ENCODE measurements around the gene SMURF2. TPM values are rescaled to one million over a fixed set of nuclear protein-coding genes. Genes with fewer than 3 reads are reported as not detected.

SMURF2 gene
- total RNA-seq, 4 donors from 2014 or later: 18.2 to 28.0 (median 21.3) TPM

DNA sequence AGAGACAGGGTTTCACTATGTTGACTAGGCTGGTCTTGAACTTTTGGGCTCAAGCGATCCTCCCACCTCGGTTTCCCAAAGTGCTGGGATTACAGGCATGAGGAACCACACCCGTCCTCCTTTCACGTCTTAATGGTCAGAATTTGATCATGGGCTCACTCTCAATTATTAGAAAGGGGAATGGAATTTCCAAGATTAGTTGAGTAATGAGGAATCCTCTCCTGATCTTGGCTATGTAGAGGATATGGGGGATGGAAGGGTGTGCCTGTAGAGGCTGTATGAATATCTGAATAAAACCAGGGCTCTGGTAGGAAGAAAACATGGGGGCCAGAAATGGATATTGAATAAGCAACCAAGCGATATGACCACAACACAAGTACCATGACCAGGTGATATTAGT is 25.9 kb upstream of the SMURF2 start:
- Histone ChIP-seq H3K4me1 (peaks cover 0 to 10% (median 0%) of the 10 kb centered on the region in 4 donors), H3K27ac (no peak overlapping the region), H3K4me3 (no peak overlapping the region), H3K27me3 (no peaks in the 10 kb centered on the region), H3K36me3 (no peaks in the 10 kb centered on the region), H3K9me3 (no peaks in the 10 kb centered on the region)
- no peak for TF ChIP-seq EP300 (IDR thresholded peaks at IDR 0.05)
- TF ChIP-seq, protein P1, sequence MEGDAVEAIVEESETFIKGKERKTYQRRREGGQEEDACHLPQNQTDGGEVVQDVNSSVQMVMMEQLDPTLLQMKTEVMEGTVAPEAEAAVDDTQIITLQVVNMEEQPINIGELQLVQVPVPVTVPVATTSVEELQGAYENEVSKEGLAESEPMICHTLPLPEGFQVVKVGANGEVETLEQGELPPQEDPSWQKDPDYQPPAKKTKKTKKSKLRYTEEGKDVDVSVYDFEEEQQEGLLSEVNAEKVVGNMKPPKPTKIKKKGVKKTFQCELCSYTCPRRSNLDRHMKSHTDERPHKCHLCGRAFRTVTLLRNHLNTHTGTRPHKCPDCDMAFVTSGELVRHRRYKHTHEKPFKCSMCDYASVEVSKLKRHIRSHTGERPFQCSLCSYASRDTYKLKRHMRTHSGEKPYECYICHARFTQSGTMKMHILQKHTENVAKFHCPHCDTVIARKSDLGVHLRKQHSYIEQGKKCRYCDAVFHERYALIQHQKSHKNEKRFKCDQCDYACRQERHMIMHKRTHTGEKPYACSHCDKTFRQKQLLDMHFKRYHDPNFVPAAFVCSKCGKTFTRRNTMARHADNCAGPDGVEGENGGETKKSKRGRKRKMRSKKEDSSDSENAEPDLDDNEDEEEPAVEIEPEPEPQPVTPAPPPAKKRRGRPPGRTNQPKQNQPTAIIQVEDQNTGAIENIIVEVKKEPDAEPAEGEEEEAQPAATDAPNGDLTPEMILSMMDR (IDR thresholded peaks at IDR 0.05): no peak
- no peak for DNase-seq (ENCODE audit: low spot score in 2 of 2)
- WGBS, 2 donors: 84 to 91% methylated on average over 5 of the region's 5 CpGs

DNA sequence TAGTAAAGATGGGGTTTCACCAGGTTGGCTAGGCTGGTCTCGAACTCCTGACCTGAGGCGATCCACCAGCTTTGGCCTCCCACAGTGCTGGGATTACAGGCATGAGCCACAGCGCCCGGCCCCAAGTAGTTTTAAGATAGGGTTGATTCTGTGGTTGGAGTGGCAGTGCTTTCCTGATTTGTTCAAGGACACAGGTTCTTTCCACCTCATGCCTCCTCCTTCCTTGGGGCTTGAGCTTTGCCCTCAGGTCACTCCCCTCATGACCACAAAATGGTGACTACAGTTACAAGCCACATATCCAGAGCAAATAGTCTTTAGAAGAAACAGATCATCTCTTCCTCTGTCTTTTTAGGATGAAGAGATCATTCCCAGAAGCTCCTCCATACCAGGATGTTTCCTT is 25.3 kb upstream of the SMURF2 start:
- Histone ChIP-seq H3K36me3 (no peaks in the 10 kb centered on the region), H3K9me3 (no peaks in the 10 kb centered on the region), H3K4me1 (peaks cover 0 to 8% (median 0%) of the 10 kb centered on the region in 4 donors), H3K4me3 (no peak overlapping the region), H3K27ac (no peak overlapping the region), H3K27me3 (no peaks in the 10 kb centered on the region)
- WGBS, 2 donors: 97 to 98% methylated on average over 4 of the region's 4 CpGs
- DNase-seq (ENCODE audit: low spot score in 2 of 2): no peak
- TF ChIP-seq, protein P1 (IDR thresholded peaks at IDR 0.05): no peak
- TF ChIP-seq EP300 (IDR thresholded peaks at IDR 0.05): no peak
- no peak for TF ChIP-seq POLR2A (IDR thresholded peaks at IDR 0.05)

DNA sequence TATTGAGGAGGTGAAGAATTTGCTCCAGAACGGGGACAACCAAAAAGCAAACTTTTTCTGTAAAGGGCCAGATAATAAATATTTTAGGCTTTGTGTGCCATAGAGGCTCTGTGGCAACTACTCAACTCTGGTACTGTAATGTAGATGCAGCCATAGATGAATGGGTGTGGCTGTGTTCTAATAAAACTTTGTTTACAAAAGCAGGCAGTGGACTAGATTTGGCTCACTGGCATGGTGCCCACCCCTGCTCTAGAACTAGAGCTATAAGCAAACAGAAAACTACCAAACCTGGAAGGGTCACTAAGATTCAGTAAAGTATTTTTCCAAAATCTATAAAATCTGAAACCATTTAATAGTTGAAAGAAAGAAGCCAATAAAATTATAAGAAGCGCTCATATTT is 24.6 kb upstream of the SMURF2 start:
- no peak for DNase-seq (ENCODE audit: low spot score in 2 of 2)
- Histone ChIP-seq H3K27ac (no peak overlapping the region), H3K36me3 (no peaks in the 10 kb centered on the region), H3K9me3 (no peaks in the 10 kb centered on the region), H3K27me3 (no peaks in the 10 kb centered on the region), H3K4me1 (peaks cover 0 to 1% (median 0%) of the 10 kb centered on the region in 4 donors), H3K4me3 (no peak overlapping the region)
- TF ChIP-seq EP300 (IDR thresholded peaks at IDR 0.05) (no peak), POLR2A (IDR thresholded peaks at IDR 0.05) (no peak)
- TF ChIP-seq, protein P1 (IDR thresholded peaks at IDR 0.05): no peak
- 89 to 95% methylated on average over 2 of the region's 2 CpGs for WGBS, 2 donors

DNA sequence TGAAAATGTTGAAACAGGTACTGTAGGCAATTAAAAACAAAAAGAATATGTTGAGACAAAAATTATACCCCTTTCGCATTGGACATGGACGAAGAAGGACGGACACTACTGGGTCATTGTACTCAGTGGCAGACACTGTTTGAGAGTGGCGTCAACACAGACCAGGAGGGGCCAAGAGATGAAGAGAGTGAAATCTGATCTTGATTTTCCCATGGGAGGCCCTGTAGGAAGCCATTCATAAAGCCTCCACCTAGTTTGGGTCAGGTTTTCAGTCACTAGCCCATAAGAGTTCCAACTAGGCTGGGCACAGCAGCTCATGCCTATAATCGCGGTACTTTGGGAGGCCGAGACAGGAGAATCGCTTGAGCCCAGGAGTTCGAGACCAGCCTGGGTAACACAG is 23.6 kb upstream of the SMURF2 start:
- TF ChIP-seq POLR2A (IDR thresholded peaks at IDR 0.05): no peak
- TF ChIP-seq, protein P1 (IDR thresholded peaks at IDR 0.05): no peak
- TF ChIP-seq EP300 (IDR thresholded peaks at IDR 0.05): no peak
- no peaks in the 10 kb centered on the region for H3K27me3 ChIP-seq
- H3K9me3 ChIP-seq: no peaks in the 10 kb centered on the region
- no peaks in the 10 kb centered on the region for H3K36me3 ChIP-seq
- WGBS, 2 donors: 84 to 87% methylated on average over 9 of the region's 9 CpGs
- H3K27ac ChIP-seq: no peak overlapping the region
- no peaks in the 10 kb centered on the region for H3K4me1 ChIP-seq
- no peak for DNase-seq (ENCODE audit: low spot score in 2 of 2)
- H3K4me3 ChIP-seq: no peak overlapping the region

DNA sequence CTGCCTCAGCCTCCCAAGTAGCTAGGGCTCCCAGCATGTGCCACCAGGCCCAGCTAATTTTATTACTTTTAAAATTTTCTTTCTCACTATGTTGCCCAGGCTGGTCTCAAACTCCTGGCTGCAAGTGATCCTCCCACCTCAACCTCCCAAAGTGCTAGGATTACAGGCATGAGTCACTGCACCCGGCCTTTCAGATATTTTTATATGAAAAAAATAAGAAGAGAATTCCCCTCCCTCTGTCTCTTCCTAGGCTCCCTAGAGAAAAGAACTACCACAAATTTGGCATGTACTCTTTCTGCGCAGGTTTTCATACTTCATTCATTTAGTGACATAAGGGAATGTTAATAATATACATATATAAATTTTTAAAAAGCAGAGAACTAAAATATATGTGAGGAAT is 21.7 kb upstream of the SMURF2 start:
- Histone ChIP-seq H3K9me3 (no peaks in the 10 kb centered on the region), H3K36me3 (no peaks in the 10 kb centered on the region), H3K4me3 (no peak overlapping the region), H3K27ac (no peak overlapping the region), H3K4me1 (peaks cover 0 to 6% (median 0%) of the 10 kb centered on the region in 4 donors), H3K27me3 (no peaks in the 10 kb centered on the region)
- WGBS, 2 donors: 67 to 74% methylated on average over 2 of the region's 2 CpGs
- no peak for DNase-seq (ENCODE audit: low spot score in 2 of 2)
- TF ChIP-seq EP300 (IDR thresholded peaks at IDR 0.05) (no peak), POLR2A (IDR thresholded peaks at IDR 0.05) (no peak)
- TF ChIP-seq, protein P1 (IDR thresholded peaks at IDR 0.05): no peak
